LNCaP clone FGC (cell line): Measurements from ENCODE around the gene CFAP61.

Source experiments
- DNase-seq: peaks from one replicate; pipeline ENCODE4 v3.0.0-alpha.2; 2011; ENCODE audit warnings: low read depth
- H3K4me3 ChIP-seq: 2 replicates; pipeline ENCODE4 v1.5.1; 2011; ENCODE audit warnings: mild to moderate bottlenecking, low read depth, low read length, control low read depth
- TF ChIP-seq, protein P1 (sequence below): IDR thresholded peaks from 2 replicates; pipeline ENCODE4 v1.5.1; 2012; ENCODE audit warnings: mild to moderate bottlenecking; ENCODE audit not compliant: control insufficient read depth, insufficient read depth; ENCODE audit errors: extremely low read depth

Gene CFAP61

GRCh38 chr20:20022498-20022897, 29.8 kb upstream of the CFAP61 start:
- no peak for DNase-seq

DNA sequence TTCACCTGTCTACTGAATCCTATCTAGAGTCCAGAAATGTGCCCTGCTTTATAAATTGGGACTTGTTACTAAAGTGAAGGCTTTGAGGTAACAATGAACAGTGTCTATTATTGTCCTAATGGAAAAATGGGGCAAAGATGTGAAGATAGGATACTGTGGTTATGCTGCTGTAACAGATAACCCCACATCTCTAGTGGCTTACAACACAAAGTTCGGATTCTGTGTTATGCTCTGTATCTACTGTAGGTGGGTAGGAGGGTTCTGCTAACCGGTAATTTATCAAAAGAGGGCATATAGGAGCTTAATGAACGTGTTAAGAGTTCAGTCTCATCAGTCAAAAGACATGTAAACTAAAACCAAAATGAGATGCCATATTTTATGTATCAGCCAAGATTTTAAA, 28.9 kb upstream of the CFAP61 start:
- DNase-seq, result no peak
- no peak overlapping the region for H3K4me3 ChIP-seq
- TF ChIP-seq, protein P1, sequence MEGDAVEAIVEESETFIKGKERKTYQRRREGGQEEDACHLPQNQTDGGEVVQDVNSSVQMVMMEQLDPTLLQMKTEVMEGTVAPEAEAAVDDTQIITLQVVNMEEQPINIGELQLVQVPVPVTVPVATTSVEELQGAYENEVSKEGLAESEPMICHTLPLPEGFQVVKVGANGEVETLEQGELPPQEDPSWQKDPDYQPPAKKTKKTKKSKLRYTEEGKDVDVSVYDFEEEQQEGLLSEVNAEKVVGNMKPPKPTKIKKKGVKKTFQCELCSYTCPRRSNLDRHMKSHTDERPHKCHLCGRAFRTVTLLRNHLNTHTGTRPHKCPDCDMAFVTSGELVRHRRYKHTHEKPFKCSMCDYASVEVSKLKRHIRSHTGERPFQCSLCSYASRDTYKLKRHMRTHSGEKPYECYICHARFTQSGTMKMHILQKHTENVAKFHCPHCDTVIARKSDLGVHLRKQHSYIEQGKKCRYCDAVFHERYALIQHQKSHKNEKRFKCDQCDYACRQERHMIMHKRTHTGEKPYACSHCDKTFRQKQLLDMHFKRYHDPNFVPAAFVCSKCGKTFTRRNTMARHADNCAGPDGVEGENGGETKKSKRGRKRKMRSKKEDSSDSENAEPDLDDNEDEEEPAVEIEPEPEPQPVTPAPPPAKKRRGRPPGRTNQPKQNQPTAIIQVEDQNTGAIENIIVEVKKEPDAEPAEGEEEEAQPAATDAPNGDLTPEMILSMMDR, result no peak

More at GRCh38 chr20:20022498-20022897, 29.8 kb upstream of the CFAP61 start:
- TF ChIP-seq, protein P1, result no peak
- no peak overlapping the region for H3K4me3 ChIP-seq

GRCh38 chr20:20024942-20025341, 27.4 kb upstream of the CFAP61 start:
- TF ChIP-seq, protein P1, result no peak
- no peak overlapping the region for H3K4me3 ChIP-seq
- no peak for DNase-seq

- TF ChIP-seq, protein P1, result no peak
- no peak for DNase-seq
- no peak overlapping the region for H3K4me3 ChIP-seq
Observed at GRCh38 chr20:20027284-20027683, 25.0 kb upstream of the CFAP61 start.

DNA sequence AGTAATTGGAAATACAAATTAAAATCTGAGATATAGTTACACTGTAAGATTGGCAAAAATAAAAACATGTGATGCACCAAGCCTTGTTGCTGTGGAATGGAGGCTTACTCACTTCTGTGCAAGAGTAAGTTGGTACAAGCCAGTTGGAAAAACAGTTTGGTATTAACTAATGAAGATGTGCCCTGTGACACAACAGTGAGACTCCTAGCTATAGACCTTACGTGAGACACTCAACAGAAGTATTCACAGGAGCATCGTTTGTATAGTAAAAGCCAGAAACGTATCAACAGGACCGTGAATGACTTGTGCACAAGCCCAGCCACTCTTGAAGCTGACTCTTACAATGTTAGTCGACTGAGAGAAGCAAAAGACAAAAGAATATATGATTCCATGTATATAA, 20.5 kb upstream of the CFAP61 start:
- no peak overlapping the region for H3K4me3 ChIP-seq
- TF ChIP-seq, protein P1, result no peak
- DNase-seq, result no peak

DNA sequence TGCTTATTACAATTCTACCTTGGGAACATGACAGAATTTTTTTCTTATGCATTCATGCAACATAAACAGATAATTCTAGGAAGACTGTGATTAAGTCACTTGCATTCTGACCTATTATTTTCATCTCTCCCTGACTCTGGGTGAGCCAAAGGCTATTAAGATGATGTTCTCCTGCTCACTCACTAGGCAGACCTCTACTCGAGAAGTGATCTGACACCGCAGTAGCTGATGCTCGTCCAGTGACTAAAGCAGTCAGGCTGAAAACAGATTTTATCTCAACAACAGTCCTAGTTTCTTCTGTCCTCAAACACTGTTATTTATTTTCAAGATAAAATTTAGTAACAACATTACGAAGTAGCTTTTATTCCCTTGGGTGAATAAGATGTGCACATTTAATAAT, 17.8 kb upstream of the CFAP61 start:
- no peak for DNase-seq
- no peak overlapping the region for H3K4me3 ChIP-seq
- TF ChIP-seq, protein P1, result no peak

DNA sequence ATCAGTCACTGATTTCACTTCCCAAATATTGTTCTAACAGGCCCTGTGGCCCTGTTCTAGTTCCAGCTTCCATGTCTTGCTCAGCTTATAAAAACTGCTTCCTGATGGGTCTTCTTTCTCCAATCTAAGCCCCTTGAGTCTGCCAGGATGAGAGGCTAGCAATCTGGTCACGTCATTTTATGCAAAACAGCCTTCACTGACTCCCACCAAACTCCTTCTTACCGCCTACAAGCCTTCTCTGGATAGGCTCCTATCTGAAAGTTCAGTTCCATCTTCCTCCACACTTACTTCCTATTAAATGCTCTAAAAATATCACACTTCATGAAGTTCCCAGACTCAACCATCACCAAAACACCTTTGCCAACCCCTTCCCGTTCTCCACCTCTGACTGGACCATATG, 15.6 kb upstream of the CFAP61 start:
- DNase-seq, result no peak
- no peak overlapping the region for H3K4me3 ChIP-seq
- TF ChIP-seq, protein P1, result no peak
